Epithelial cell of esophagus (primary cell): ENCODE measurements around the gene OTOP3.

Experiments
- DNase-seq: peaks from one replicate; pipeline ENCODE4 v3.0.0; 2010; ENCODE audit warnings: low read depth
- H3K4me3 ChIP-seq: 2 replicates; pipeline ENCODE4 v1.5.1; 2011; ENCODE audit warnings: mild to moderate bottlenecking, low read length, control low read depth
- CTCF ChIP-seq: IDR thresholded peaks from 2 replicates; pipeline ENCODE4 v1.5.1; 2011; ENCODE audit warnings: low read depth, mild to moderate bottlenecking, low read length, control low read depth, inconsistent platforms; ENCODE audit not compliant: insufficient read depth; ENCODE audit errors: missing control alignments

Gene OTOP3

GRCh38 chr17:74935585-74936469 lies at the start of gene OTOP3:
Gene OTOP3 (plus strand): TSS chr17:74935898. CDS start chr17:74935922, 24 bp downstream.
- H3K4me3 ChIP-seq = no peak within 1 kb of the TSS
- no peak for TF ChIP-seq CTCF
- no peak for DNase-seq

GRCh38 chr17:74888469-74888868 lies 47.2 kb upstream of the OTOP3 start:
- DNase-seq = no peak
- H3K4me3 ChIP-seq = no peak overlapping the region
- TF ChIP-seq CTCF = no peak

- no peak for TF ChIP-seq CTCF
- no peak for DNase-seq
- no peak overlapping the region for H3K4me3 ChIP-seq
These were observed 45.1 kb upstream of the OTOP3 start for GRCh38 chr17:74890554-74890953.

GRCh38 chr17:74892013-74892841 lies 43.5 kb upstream of the OTOP3 start:
- no peak for TF ChIP-seq CTCF
- H3K4me3 ChIP-seq = no peak overlapping the region
- no peak for DNase-seq

GRCh38 chr17:74892974-74893911 lies 42.5 kb upstream of the OTOP3 start, which contains the start of gene FADS6:
Gene FADS6 (minus strand): TSS chr17:74893633. CDS start chr17:74893595, 38 bp downstream.
- DNase-seq = no peak
- H3K4me3 ChIP-seq = peak within 1 kb of the TSS; percentile 34
- no peak for TF ChIP-seq CTCF
